Type B pancreatic cell (in vitro differentiated cells): ENCODE measurements around the gene HSPD1. TPM values are rescaled to one million over a fixed set of nuclear protein-coding genes. Genes with fewer than 3 reads are reported as not detected.

Experiments used
- DNase-seq: peaks from one replicate; pipeline ENCODE4 v3.0.0; 2021; ENCODE audit warnings: mixed read lengths; ENCODE audit not compliant: unreplicated experiment; ENCODE audit errors: extremely low spot score
- H3K27ac Mint-ChIP-seq: 2 replicates; pipeline ENCODE4 v1.8.0; 2021; ENCODE audit warnings: mild to moderate bottlenecking, mixed read lengths
- H3K27me3 Mint-ChIP-seq: 2 replicates; pipeline ENCODE4 v1.8.0; 2021; ENCODE audit warnings: mixed read lengths
- H3K36me3 Mint-ChIP-seq: 2 replicates; pipeline ENCODE4 v1.8.0; 2021; ENCODE audit warnings: mixed read lengths
- H3K4me1 Mint-ChIP-seq: one replicate; pipeline ENCODE4 v1.8.0; 2021; ENCODE audit warnings: mixed read lengths; ENCODE audit not compliant: unreplicated experiment
- H3K4me3 Mint-ChIP-seq: 2 replicates; pipeline ENCODE4 v1.8.0; 2021; ENCODE audit warnings: mild to moderate bottlenecking, mixed read lengths
- H3K9me3 Mint-ChIP-seq: 2 replicates; pipeline ENCODE4 v1.8.0; 2021; ENCODE audit warnings: mixed read lengths
- CTCF ChIP-seq: fragments of 200-600 bp; sonication (generic); conservative IDR thresholded peaks from 2 replicates; pipeline ENCODE4 v1.5.0; 2021; ENCODE audit warnings: antibody characterized with exemption, mild to moderate bottlenecking
- total RNA-seq: library from RNA; stranded (reverse); gene quantifications from 2 replicates; pipeline ENCODE4 v1.2.1, GENCODE V29; 2021; ENCODE audit warnings: low replicate concordance

The HSPD1 gene
- total RNA-seq, 1 donor from 2014 or later, result 473 TPM

DNA sequence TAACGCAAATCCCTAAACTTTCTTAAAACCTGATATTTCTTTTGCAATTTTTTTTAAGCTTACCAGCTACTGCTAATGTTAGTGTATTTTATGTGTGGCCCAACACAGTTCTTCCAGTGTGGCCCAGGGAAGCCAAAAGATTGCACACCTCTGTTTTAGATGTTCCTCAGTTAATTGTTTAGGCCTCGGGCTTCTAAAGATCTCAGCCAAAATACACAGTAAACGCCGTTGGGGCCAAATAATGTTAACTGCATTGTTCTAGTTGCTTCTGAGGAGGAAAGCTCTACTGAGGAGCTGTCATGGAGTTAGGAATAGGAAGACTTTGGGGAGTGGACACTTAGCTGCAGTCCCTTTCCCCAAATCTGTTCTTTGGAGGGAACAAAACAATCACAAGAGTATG is 2.6 kb upstream of the HSPD1 start:
- Mint-ChIP-seq H3K36me3 (peaks cover 28% of the 10 kb centered on the region), H3K27me3 (no peaks in the 10 kb centered on the region), H3K4me1 (peaks cover 23% of the 10 kb centered on the region), H3K4me3 (peak overlapping the region; percentile 98), H3K27ac (peak overlapping the region; percentile 92), H3K9me3 (no peaks in the 10 kb centered on the region)
- DNase-seq, result no peak
- TF ChIP-seq CTCF, result no peak

- H3K4me3 Mint-ChIP-seq, result peak overlapping the region; percentile 98
- peaks cover 37% of the 10 kb centered on the region for H3K4me1 Mint-ChIP-seq
- no peak for DNase-seq
- TF ChIP-seq CTCF, result no peak
- H3K36me3 Mint-ChIP-seq, result peaks cover 38% of the 10 kb centered on the region
- H3K27me3 Mint-ChIP-seq, result no peaks in the 10 kb centered on the region
- no peaks in the 10 kb centered on the region for H3K9me3 Mint-ChIP-seq
- peak overlapping the region; percentile 92 for H3K27ac Mint-ChIP-seq
Measured at GRCh38 chr2:197500503-197501131, 977 bp upstream of the HSPD1 start.

DNA sequence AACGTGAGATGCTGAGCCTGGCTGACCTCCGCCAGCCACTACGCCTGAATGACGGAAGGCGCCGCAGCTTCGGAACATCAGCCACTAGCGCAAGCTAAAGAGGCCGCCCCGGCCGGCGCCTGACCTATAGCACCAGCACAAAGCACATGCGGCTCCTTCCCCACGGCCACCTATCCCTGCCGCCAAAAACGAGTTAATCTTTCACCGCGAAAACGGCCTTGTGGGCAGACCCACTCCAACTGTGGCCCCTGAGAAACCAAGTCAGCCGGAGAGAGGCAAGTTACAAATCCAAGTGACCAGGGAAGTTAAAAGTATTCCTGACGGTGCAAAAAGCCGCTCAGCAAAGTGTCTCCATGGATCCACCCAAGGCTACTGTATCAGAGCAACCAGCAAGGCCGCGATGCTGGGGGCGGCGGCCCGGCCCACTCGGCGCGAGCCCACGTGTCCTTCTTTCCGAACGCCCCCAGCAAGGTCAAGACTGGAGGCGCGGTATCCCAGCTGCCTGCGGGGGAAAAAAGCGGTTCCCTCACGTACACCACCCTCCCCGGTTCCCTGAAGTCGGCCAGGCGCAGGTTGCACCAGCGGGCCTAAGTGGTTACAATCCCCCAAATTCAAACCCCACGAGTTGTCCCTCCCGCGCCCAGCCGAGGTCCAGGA is 575 bp downstream of the HSPD1 start:
- Mint-ChIP-seq H3K4me3 (peak overlapping the region; percentile 98), H3K4me1 (peaks cover 40% of the 10 kb centered on the region), H3K27ac (peak overlapping the region; percentile 97), H3K36me3 (peaks cover 42% of the 10 kb centered on the region), H3K27me3 (no peaks in the 10 kb centered on the region), H3K9me3 (no peaks in the 10 kb centered on the region)
- peak; percentile 74 for DNase-seq
- TF ChIP-seq CTCF, result no peak

DNA sequence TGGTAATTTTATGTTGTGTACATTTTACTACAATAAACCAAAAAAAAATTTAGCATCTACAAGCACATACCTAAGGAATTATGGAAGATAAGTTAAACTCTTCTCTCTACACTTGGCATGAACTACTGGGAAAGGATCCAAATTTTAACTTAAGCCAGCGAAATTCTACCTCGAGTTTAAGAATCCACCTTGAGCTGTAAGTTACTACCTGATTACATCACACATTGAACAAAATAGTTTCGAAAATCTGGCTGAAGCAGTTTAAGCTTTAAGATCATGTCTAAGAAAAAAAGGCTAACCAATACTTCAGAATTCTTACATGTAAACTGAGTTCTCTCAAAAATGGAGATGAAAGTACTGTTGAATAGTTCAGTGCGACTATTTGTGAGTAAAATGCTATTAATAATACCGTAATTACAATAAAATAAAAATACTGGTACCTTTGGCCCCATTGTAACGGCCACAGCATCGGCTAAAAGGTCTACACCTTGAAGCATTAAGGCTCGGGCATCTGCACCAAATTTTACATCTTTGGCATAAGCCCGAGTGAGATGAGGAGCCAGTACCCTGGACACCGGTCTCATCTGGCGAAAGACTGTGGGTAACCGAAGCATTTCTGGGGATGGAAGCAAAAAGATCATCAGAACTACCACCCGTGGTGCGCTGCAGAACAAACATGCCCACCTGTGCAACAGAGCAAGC is 1.3 kb downstream of the HSPD1 start:
- H3K4me1 Mint-ChIP-seq, result peaks cover 40% of the 10 kb centered on the region
- TF ChIP-seq CTCF, result no peak
- H3K27ac Mint-ChIP-seq, result peak overlapping the region; percentile 97
- H3K27me3 Mint-ChIP-seq, result no peaks in the 10 kb centered on the region
- DNase-seq, result no peak
- H3K4me3 Mint-ChIP-seq, result peak overlapping the region; percentile 98
- H3K36me3 Mint-ChIP-seq, result peaks cover 43% of the 10 kb centered on the region
- H3K9me3 Mint-ChIP-seq, result no peaks in the 10 kb centered on the region

DNA sequence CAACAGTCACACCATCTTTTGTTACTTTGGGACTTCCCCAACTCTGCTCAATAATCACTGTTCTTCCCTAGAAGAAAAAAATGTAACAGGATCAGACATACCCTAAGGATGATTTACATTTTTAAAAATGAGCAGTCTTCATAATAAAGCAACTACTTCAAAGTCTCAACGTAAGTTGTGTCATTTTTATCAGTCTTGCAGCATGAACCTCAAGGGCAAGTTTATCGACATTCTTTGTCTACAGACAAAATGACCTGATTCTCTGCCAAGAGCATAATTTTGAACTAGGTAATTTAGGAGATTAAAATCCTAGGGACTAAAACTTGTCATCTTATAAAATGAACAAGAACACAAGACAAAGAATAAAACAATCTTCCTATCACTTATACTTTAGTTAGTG is 2.3 kb downstream of the HSPD1 start:
- Mint-ChIP-seq H3K4me1 (peaks cover 39% of the 10 kb centered on the region), H3K27ac (peak overlapping the region; percentile 97), H3K36me3 (peaks cover 45% of the 10 kb centered on the region), H3K27me3 (no peaks in the 10 kb centered on the region), H3K4me3 (peak overlapping the region; percentile 98), H3K9me3 (no peaks in the 10 kb centered on the region)
- TF ChIP-seq CTCF, result no peak
- DNase-seq, result no peak
